HepG2 (cell line): Measurements from ENCODE around the gene MRFAP1L1. TPM values are rescaled to one million over a fixed set of nuclear protein-coding genes. Genes with fewer than 3 reads are reported as not detected.
A peak's percentile ranks its signal among the peaks of the same experiment; 100 is the strongest.

Source experiments
- DMAP1 ChIP-seq: IDR thresholded peaks from 2 replicates; pipeline ENCODE4 v1.6.1; 2016
- ESRRA ChIP-seq: sonication (generic); formaldehyde crosslinking; IDR thresholded peaks from 2 replicates; pipeline ENCODE4 v1.5.1; 2020; ENCODE audit warnings: mild to moderate bottlenecking, low read depth, missing genetic modification reagents
- FOXA1 ChIP-seq, 2 experiments: fragments of 450-650 bp in 1 of 2; sonication (generic) in 1 of 2; formaldehyde crosslinking in 1 of 2; IDR thresholded peaks; 2 replicates each; pipeline versions ENCODE4 v1.4.0 to v1.6.1; 2016 to 2020; ENCODE audit warnings: missing genetic modification reagents in 1 of 2
- ISX ChIP-seq: sonication (generic); formaldehyde crosslinking; conservative IDR thresholded peaks from 2 replicates; pipeline ENCODE4 v1.5.0; 2020; ENCODE audit warnings: missing genetic modification reagents
- KAT2B ChIP-seq: fragments of 150-350 bp; IDR thresholded peaks from 2 replicates; pipeline ENCODE4 v1.6.1; 2014; ENCODE audit warnings: low read depth, low read length, borderline replicate concordance
- KMT2A ChIP-seq: sonication (generic); formaldehyde crosslinking; IDR thresholded peaks from 2 replicates; pipeline ENCODE4 v1.4.0; 2020; ENCODE audit warnings: missing genetic modification reagents
- MAFG ChIP-seq: sonication (generic); formaldehyde crosslinking; IDR thresholded peaks from 2 replicates; pipeline ENCODE4 v1.5.1; 2020; ENCODE audit warnings: mild to moderate bottlenecking, missing genetic modification reagents
- MXD1 ChIP-seq: sonication (generic); formaldehyde crosslinking; IDR thresholded peaks from 2 replicates; pipeline ENCODE4 v1.4.0; 2020; ENCODE audit warnings: mild to moderate bottlenecking, missing genetic modification reagents
- MXD3 ChIP-seq: IDR thresholded peaks from 2 replicates; pipeline ENCODE4 v1.6.1; 2016; ENCODE audit warnings: mild to moderate bottlenecking, missing biosample characterization, missing genetic modification reagents
- MYPOP ChIP-seq: sonication (generic); formaldehyde crosslinking; IDR thresholded peaks from 2 replicates; pipeline ENCODE4 v1.8.1; 2023; ENCODE audit warnings: mild to moderate bottlenecking, moderate library complexity, missing genetic modification reagents
- NFE2 ChIP-seq: sonication (generic); formaldehyde crosslinking; IDR thresholded peaks from 2 replicates; pipeline ENCODE4 v1.4.0; 2020; ENCODE audit warnings: missing genetic modification reagents
- NFE2L2 ChIP-seq: fragments of 150-350 bp; IDR thresholded peaks from 2 replicates; pipeline ENCODE4 v1.6.1; 2014; ENCODE audit warnings: low read length
- NFYB ChIP-seq: sonication (generic); formaldehyde crosslinking; IDR thresholded peaks from 2 replicates; pipeline ENCODE4 v1.4.0; 2020; ENCODE audit warnings: missing genetic modification reagents
- PLRG1 ChIP-seq: fragments of 450-650 bp; conservative IDR thresholded peaks from 2 replicates; pipeline ENCODE4 v1.6.1; 2016
- RELA ChIP-seq: sonication (generic); formaldehyde crosslinking; IDR thresholded peaks from 2 replicates; pipeline ENCODE4 v1.4.0; 2020; ENCODE audit warnings: missing genetic modification reagents
- SALL2 ChIP-seq: sonication (generic); formaldehyde crosslinking; IDR thresholded peaks from 2 replicates; pipeline ENCODE4 v1.8.1; 2023; ENCODE audit warnings: mild to moderate bottlenecking, missing genetic modification reagents, inconsistent platforms
- SNAPC2 ChIP-seq: sonication (generic); formaldehyde crosslinking; IDR thresholded peaks from 2 replicates; pipeline ENCODE4 v1.8.1; 2022; ENCODE audit warnings: mild to moderate bottlenecking, missing genetic modification reagents
- TFE3 ChIP-seq: IDR thresholded peaks from 2 replicates; pipeline ENCODE4 v1.6.1; 2016
- ZBTB25 ChIP-seq: IDR thresholded peaks from 2 replicates; pipeline ENCODE4 v1.6.1; 2018; ENCODE audit warnings: missing genetic modification reagents
- ZNF138 ChIP-seq: sonication (generic); formaldehyde crosslinking; IDR thresholded peaks from 2 replicates; pipeline ENCODE4 v1.5.0; 2020; ENCODE audit warnings: mild to moderate bottlenecking, low read depth, missing genetic modification reagents
- ZNF556 ChIP-seq: sonication (generic); formaldehyde crosslinking; IDR thresholded peaks from 2 replicates; pipeline ENCODE4 v1.4.0; 2020; ENCODE audit warnings: mild to moderate bottlenecking, missing genetic modification reagents, borderline replicate concordance
- ZNF691 ChIP-seq: sonication (generic); formaldehyde crosslinking; IDR thresholded peaks from 2 replicates; pipeline ENCODE4 v1.4.0; 2020; ENCODE audit warnings: missing genetic modification reagents, low read depth, mild to moderate bottlenecking, borderline replicate concordance
- polyA plus RNA-seq, 8 experiments: library from polyadenylated mRNA; depleted of rRNA in 3 of 8; stranded (reverse) in 7 of 8; unstranded in 1 of 8; fragments of >200 nt; fragmentation: Illumina TruSeq in 4 of 8; extraction: Trizol in 4 of 8; gene quantifications; 2 replicates each; pipeline versions ENCODE4 v1.2.1 to v1.2.3, GENCODE V29; 2011 to 2016; ENCODE audit warnings: low read depth in 4 of 8, missing spikeins in 1 of 8, mixed read lengths in 1 of 8; ENCODE audit not compliant: insufficient read depth in 1 of 8
- total RNA-seq, 5 experiments: library from RNA; depleted of rRNA; stranded (reverse); fragments of >200 nt; fragmentation: Illumina TruSeq; extraction: Trizol; gene quantifications; 2 replicates each; pipeline ENCODE4 v1.2.3, GENCODE V29; 2016; ENCODE audit warnings: low read depth in 1 of 5

MRFAP1L1 gene
- total and polyA plus RNA-seq, 2 of the 13 experiments (the other 11 are each of a cell fraction or from before 2014, with no cell fraction given) = 44.8 to 76.6 TPM

- TF ChIP-seq MXD1 (CRISPR knock-in tag) (0 out of 2 replicates have a peak, but pooled peaks have one; percentile 6), NFE2 (CRISPR knock-in tag) (peak; percentile 97), SNAPC2 (no peak), NFE2L2 (peak; percentile 100), NFYB (CRISPR knock-in tag) (no peak), KMT2A (CRISPR knock-in tag) (no peak), ZNF691 (no peak), ZNF138 (CRISPR knock-in tag) (no peak), FOXA1 (IDR thresholded peaks at IDR 0.05) (no peak), FOXA1 (CRISPR knock-in tag; IDR thresholded peaks at IDR 0.05) (no peak), KAT2B (no peak), MYPOP (0 out of 2 replicates have a peak, but pooled peaks have one; percentile 8), ESRRA (CRISPR knock-in tag) (no peak), MAFG (CRISPR knock-in tag) (peak; percentile 96), ZBTB25 (CRISPR knock-in tag) (no peak), PLRG1 (no peak), MXD3 (CRISPR knock-in tag) (no peak), ISX (CRISPR knock-in tag) (0 out of 2 replicates have a peak, but pooled peaks have one; percentile 60), ZNF556 (CRISPR knock-in tag) (no peak), RELA (CRISPR knock-in tag) (no peak), DMAP1 (peak; percentile 55; the same call in 1 of the 2 replicates), TFE3 (no peak), SALL2 (0 out of 2 replicates have a peak, but pooled peaks have one; percentile 39)
Measured at GRCh38 chr4:6732441-6733357, 23.0 kb upstream of the MRFAP1L1 start (continued).
